ENCODE data around the gene ELMO1.

Gene ELMO1

GRCh38 chr7:37290731-37291130 is 157.9 kb downstream of the ELMO1 start:
- DNase-seq: no peak

GRCh38 chr7:37289781-37290180 is 158.9 kb downstream of the ELMO1 start:
- no peak for DNase-seq

DNA sequence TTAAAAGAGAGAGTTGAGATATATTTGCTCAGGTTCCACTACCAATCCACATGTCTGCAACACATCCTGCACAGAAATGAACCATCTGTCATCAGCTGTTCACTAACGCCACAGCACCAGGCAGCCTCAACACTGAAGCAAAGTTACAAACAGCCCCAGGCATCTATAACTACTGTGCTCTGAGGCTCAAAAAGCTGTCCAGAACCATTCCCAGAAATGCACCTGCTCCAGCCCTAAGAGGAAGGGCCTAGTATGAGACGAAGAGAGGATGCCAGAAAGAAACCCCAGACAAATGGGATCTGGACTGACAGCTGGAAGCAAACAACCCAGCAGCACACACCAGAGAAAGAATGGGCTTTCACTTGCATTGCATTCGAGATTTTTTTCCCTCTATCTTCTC is 159.3 kb downstream of the ELMO1 start:
- DNase-seq: no peak

GRCh38 chr7:37287131-37287855 is 161.4 kb downstream of the ELMO1 start:
- peak; percentile 5 for DNase-seq

GRCh38 chr7:37286454-37286832 is 162.2 kb downstream of the ELMO1 start:
- DNase-seq: no peak

DNA sequence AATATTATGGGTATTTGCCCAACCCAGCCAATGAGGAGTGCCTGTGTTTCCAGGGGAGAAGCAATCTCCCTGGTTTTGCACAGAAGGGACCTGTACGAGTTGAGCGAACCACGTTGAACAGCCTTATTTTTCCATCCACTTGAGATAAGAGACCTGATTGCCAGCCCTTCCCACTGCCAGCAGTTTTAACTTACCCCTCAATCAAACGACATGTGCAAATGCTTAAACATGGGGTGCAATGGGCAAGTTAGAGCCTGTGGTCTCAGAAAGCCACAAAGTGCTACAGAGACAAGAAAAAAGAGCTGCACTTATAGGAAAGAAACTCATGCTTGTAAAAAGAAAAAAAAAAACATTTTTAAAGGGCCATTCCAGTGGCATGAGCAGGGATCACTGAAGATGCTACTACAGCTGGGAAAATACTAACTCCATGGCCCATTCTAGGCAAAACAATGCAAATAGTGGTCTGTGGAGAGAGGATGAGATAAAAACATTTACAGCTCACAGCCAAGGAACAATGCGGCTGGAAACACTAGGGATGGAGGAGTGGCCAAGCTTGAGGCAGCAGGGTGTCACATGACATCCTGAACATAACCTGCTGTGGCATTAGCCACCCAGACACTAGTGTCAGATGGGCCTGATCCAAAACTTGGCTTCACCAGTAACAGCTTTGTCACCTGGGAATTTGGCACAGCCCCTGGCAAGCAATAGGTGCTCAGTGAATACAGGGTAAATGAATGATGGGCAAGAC is 162.8 kb downstream of the ELMO1 start:
- no peak for DNase-seq

- DNase-seq: peak; percentile 14
Observed at GRCh38 chr7:37284805-37285231, 163.8 kb downstream of the ELMO1 start.

- DNase-seq: no peak
Observed at GRCh38 chr7:37284285-37284684, 164.4 kb downstream of the ELMO1 start.

DNA sequence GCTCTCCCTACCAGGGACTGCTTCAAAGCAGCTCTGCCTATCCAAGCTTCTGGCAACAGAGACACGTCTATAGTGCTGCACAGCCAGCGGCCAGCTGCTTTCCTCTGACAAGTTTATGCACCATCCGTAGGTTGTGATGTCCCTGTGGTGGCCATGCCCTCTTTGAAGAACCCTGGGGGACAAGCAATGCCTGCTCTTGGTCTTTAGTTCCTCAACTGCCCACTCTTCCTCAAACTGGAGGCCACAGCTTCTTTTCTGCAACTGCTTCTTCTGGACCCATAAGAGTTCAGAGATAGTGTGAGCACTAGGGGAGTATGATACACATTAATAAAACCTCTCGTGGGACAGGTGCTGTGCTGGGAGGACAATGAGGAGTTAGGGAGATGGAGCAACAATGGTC is 164.9 kb downstream of the ELMO1 start:
- no peak for DNase-seq

- no peak for DNase-seq
Observed at GRCh38 chr7:37282927-37283326, 165.7 kb downstream of the ELMO1 start.

DNA sequence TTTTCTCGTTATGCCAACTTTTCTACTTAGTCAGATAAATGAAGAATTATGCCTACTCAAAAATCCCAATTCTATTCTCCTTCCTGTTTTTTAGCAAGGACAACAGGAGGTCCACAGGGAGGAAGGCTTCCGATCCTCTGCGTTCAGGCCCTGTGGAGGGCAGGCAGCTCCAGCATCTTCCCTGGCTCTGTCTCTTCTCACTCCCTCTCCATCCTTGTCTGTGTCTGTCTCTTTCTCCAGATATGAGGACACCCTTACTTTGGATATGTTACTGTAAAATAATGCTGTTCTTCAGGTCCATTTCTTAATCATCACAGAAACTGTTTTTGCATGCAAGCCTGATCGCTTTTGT is 166.6 kb downstream of the ELMO1 start:
- DNase-seq: no peak

DNA sequence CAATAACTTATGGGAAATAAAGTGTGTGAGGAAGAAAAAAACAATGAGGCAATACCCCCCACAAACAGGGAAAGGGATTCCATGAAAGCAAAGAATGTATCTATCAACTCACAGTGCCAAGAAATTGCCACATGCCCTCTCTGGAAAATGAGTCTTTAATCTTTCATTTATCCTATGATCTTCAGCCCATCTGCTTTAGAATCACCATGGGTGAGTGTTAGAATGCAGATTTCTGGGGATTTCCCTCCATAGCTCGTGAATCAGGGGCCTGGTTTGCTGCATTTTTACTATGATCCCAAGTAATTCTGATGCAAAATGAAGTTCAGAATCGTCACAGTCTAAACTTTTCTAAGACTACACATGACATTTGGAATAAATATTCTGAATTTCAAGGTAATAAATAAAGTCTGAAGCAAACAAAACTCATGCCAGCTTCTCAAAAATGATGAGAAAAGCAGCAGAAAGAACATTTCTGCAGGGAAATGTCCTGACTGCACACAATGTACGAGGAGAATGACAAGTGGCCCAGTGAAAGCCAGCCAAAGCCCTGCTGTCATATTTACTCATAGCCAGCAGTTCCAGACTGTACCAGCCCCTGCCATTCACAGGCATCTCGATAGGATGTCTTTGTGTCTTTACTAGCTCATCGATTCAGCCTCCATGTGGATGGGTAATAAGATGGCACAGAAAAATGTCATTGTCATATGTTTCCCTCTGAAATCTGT is 167.1 kb downstream of the ELMO1 start:
- no peak for DNase-seq

DNA sequence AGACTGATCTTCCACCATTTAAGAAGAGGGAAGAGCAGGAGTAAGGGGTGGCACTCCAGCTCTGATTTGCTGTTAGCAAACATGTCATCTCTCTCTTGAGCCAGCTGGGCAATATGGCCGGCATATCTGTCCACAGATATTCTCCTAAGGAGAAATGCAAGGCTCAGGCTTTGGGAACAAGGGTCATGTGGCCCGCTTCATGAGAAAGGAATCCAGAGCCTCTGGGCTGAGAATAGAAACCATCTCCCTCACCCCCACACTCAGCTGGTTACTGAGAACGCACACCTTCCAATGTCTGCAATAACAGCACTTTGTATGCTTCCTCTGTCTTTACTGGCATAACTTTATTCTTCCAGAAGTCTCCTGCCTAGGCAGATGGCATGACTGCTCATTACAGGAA is 171.2 kb downstream of the ELMO1 start:
- DNase-seq: no peak

DNA sequence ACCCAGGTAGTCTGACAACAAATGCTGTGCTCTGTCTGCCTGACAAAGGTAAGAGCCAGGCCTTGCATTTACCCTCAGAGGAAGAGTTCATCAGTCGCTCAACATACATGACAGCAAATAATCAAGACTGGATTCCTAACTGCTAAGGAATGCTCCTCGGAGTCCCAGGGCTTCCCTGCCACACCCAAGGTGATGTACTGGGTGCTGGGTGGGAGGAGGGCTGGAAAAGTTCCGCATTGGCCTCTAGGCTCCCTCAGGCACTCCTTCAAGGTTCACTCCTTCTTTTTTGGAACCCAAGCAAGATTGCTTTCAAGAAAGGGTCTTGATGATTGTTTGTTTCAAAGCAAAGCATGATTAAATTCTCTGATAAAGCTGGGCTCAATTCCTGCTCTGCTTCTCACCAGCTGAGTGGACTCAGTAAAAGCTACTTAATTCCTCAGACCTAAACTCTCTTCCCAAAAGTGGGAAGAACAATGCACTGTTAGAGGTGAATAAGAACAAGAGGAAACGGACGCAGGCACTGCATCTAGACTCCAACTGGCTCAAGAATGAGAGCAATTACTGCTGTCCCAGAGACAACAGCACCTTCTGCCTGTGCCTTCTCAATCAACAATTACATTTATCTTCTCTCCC is 173.5 kb downstream of the ELMO1 start:
- no peak for DNase-seq

GRCh38 chr7:37273891-37274290 is 174.8 kb downstream of the ELMO1 start:
- DNase-seq: no peak

DNA sequence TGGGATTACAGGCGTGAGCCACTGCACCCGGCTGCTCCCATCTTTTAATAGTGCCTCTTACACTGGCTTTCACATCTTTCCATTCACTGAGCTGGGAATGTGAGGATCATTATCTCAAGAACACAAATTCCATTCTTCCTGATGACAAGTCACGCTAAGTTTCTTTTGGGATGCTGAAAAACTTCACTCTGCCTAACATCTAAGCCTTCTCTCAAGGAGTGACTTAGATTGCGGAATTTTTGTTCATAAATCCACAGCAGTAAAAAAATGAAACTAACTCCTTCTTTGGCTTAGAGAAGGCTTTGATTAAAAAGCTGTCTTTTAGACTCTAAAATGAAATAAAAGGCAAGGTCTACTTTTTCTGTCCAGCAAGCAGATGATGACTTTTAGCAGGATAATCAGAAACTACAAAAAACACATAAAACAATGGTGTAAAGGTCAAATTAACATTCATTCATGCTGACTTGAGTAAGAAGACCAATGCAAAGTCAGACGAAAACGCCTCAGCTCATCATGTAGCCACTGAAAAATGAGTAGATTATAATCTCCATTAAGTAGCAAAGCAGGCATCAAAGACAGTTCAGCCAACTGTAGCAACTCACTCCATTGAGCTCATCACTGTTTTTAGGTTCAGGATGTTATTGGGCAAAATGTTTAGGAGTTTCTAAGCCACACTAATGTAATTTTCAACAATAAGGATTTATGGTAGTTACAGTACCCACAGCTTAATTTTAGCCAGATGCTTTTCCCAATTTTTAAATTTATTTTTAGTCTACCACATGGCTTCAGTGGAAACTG is 178.8 kb downstream of the ELMO1 start:
- no peak for DNase-seq

- DNase-seq: no peak
Observed at GRCh38 chr7:37267251-37267650, 181.4 kb downstream of the ELMO1 start.

- no peak for DNase-seq
Observed at GRCh38 chr7:37265876-37266275, 182.8 kb downstream of the ELMO1 start.

DNA sequence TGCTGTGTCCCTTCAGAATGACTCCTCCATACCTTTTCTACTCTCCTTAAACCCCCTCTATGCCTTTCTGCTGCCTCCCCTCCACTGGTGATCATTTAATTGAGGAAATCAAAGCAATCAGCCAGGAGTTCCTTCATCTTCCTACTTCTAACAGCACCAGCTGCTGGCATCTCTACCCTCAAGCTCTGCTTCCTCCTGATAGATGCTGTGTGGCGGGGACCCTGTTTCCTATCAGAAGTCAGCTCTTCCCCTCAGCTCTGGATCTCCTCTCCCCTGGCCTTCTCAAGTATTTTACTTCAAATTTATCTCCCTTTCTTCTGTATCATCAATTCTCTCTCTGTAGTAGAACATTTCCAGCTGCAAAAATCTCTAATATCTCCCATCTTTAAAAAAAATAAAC is 183.7 kb downstream of the ELMO1 start:
- DNase-seq: no peak

- no peak for DNase-seq
Observed at GRCh38 chr7:37262181-37262580, 186.5 kb downstream of the ELMO1 start.

- no peak for DNase-seq
Observed at GRCh38 chr7:37259319-37259821, 189.3 kb downstream of the ELMO1 start.

DNA sequence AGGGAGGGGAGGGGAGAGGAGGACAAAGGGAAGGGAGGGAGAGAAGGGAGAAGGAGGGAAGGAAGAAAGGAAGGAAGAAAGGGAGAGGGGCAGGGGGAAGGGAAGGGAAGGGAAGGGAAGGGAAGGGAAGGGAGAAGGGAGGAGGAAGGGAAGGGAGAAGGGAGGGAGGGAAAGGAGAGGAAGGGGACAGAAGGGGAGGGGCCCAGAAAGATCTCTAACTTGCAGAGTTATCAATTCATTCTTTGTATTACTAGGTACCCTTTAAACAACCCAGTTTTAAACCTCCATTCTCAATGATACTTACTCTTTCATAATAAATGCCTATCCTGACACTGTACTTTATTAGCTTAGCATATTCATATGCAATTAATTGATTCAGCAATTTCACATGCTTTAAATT is 192.0 kb downstream of the ELMO1 start:
- DNase-seq: no peak
